Loucy (cell line): ENCODE data around the gene KYNU.
"Not testable (repeated sequence)": the region's sequence is repeated elsewhere in the genome, so short reads cannot be mapped to it uniquely, and the experiment has no call there.

ENCODE experiments used
- H2AFZ ChIP-seq: fragments of 200-600 bp; sonication (generic); 2 replicates; pipeline ENCODE4 v1.6.0; 2016; ENCODE audit warnings: antibody characterized with exemption, mild to moderate bottlenecking, low read length, moderate library complexity
- H3F3A ChIP-seq: fragments of 200-600 bp; 2 replicates; pipeline ENCODE4 v1.6.0; 2016; ENCODE audit warnings: antibody characterized with exemption, low read depth, mild to moderate bottlenecking
- H3K27me3 ChIP-seq: fragments of 200-600 bp; sonication (generic); 2 replicates; pipeline ENCODE4 v1.6.1; 2014; ENCODE audit warnings: low read length, mild to moderate bottlenecking; ENCODE audit not compliant: insufficient read depth, poor library complexity, severe bottlenecking
- H3K36me3 ChIP-seq: fragments of 200-600 bp; sonication (generic); 2 replicates; pipeline ENCODE4 v1.6.1; 2016; ENCODE audit warnings: low read length; ENCODE audit not compliant: insufficient read depth
- H3K4me1 ChIP-seq: fragments of 200-600 bp; sonication (generic); 2 replicates; pipeline ENCODE4 v1.5.1; 2014; ENCODE audit warnings: low read length, mild to moderate bottlenecking; ENCODE audit not compliant: insufficient read depth, poor library complexity, severe bottlenecking
- H3K4me2 ChIP-seq: fragments of 200-600 bp; sonication (generic); 2 replicates; pipeline ENCODE4 v1.6.0; 2014; ENCODE audit warnings: antibody characterized with exemption, low read length, low read depth, mild to moderate bottlenecking; ENCODE audit not compliant: poor library complexity, severe bottlenecking
- H3K4me3 ChIP-seq: fragments of 200-600 bp; sonication (generic); 2 replicates; pipeline ENCODE4 v1.5.1; 2014; ENCODE audit warnings: low read length, mild to moderate bottlenecking, mixed read lengths; ENCODE audit not compliant: poor library complexity, severe bottlenecking
- H3K79me2 ChIP-seq: fragments of 200-600 bp; sonication (generic); 2 replicates; pipeline ENCODE4 v1.6.1; 2014; ENCODE audit warnings: low read length; ENCODE audit not compliant: insufficient read depth
- H3K9ac ChIP-seq: fragments of 200-600 bp; sonication (generic); 2 replicates; pipeline ENCODE4 v1.6.0; 2014; ENCODE audit warnings: mild to moderate bottlenecking, low read depth, low read length, moderate library complexity; ENCODE audit not compliant: poor library complexity, severe bottlenecking
- H3K9me2 ChIP-seq: fragments of 200-600 bp; sonication (generic); replicated peaks from 2 replicates; pipeline ENCODE4 v1.6.1; 2016; ENCODE audit warnings: low read depth, low read length, mixed read lengths
- H3K9me3 ChIP-seq: fragments of 200-600 bp; sonication (generic); 2 replicates; pipeline ENCODE4 v1.6.1; 2014; ENCODE audit warnings: mild to moderate bottlenecking, antibody characterized with exemption, low read length, low read depth; ENCODE audit not compliant: insufficient read depth
- H4K20me1 ChIP-seq: fragments of 200-600 bp; sonication (generic); 2 replicates; pipeline ENCODE4 v1.6.0; 2014; ENCODE audit warnings: antibody characterized with exemption, low read length, mild to moderate bottlenecking; ENCODE audit not compliant: insufficient read depth, poor library complexity, severe bottlenecking
- EZH2phosphoT487 ChIP-seq: fragments of 200-600 bp; IDR thresholded peaks from 2 replicates; pipeline ENCODE4 v1.6.1; 2018; ENCODE audit warnings: antibody characterized with exemption, mild to moderate bottlenecking, moderate library complexity, borderline replicate concordance
- TF ChIP-seq, protein P1 (sequence below): fragments of 200-600 bp; sonication (generic); conservative IDR thresholded peaks from 2 replicates; pipeline ENCODE4 v1.5.1; 2014; ENCODE audit warnings: mild to moderate bottlenecking, antibody characterized with exemption, low read length

KYNU gene

GRCh38 chr2:142881619-142882018, 4.2 kb downstream of the KYNU start:
- Histone ChIP-seq H3K9me2 (no peaks in the 10 kb centered on the region), H3K79me2 (no peaks in the 10 kb centered on the region), H3F3A (no peaks in the 10 kb centered on the region), H4K20me1 (no peaks in the 10 kb centered on the region), H3K36me3 (no peaks in the 10 kb centered on the region), H3K4me1 (no peaks in the 10 kb centered on the region), H3K27me3 (no peaks in the 10 kb centered on the region), H3K9me3 (no peaks in the 10 kb centered on the region), H3K9ac (no peak overlapping the region), H3K4me2 (no peak overlapping the region), H3K4me3 (no peak overlapping the region), H2AFZ (no peak overlapping the region)
- TF ChIP-seq, protein P1, sequence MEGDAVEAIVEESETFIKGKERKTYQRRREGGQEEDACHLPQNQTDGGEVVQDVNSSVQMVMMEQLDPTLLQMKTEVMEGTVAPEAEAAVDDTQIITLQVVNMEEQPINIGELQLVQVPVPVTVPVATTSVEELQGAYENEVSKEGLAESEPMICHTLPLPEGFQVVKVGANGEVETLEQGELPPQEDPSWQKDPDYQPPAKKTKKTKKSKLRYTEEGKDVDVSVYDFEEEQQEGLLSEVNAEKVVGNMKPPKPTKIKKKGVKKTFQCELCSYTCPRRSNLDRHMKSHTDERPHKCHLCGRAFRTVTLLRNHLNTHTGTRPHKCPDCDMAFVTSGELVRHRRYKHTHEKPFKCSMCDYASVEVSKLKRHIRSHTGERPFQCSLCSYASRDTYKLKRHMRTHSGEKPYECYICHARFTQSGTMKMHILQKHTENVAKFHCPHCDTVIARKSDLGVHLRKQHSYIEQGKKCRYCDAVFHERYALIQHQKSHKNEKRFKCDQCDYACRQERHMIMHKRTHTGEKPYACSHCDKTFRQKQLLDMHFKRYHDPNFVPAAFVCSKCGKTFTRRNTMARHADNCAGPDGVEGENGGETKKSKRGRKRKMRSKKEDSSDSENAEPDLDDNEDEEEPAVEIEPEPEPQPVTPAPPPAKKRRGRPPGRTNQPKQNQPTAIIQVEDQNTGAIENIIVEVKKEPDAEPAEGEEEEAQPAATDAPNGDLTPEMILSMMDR: no peak
- TF ChIP-seq EZH2phosphoT487: no peak

GRCh38 chr2:142882500-142882899, 5.0 kb downstream of the KYNU start:
- H3K27me3 ChIP-seq, H3K4me1 ChIP-seq, H3K9me3 ChIP-seq, H3K4me3 ChIP-seq, H3K9me2 ChIP-seq, H2AFZ ChIP-seq, H3K4me2 ChIP-seq, H4K20me1 ChIP-seq, H3K79me2 ChIP-seq, H3F3A ChIP-seq, H3K9ac ChIP-seq, H3K36me3 ChIP-seq: not testable (repeated sequence)

- Histone ChIP-seq H2AFZ (no peak overlapping the region), H3K4me1 (no peaks in the 10 kb centered on the region), H3K9me2 (no peaks in the 10 kb centered on the region), H3K27me3 (no peaks in the 10 kb centered on the region), H3K79me2 (no peaks in the 10 kb centered on the region), H3K4me3 (no peak overlapping the region), H3K9me3 (no peaks in the 10 kb centered on the region), H4K20me1 (no peaks in the 10 kb centered on the region), H3K36me3 (no peaks in the 10 kb centered on the region), H3K4me2 (no peak overlapping the region), H3K9ac (no peak overlapping the region), H3F3A (no peaks in the 10 kb centered on the region)
- no peak for TF ChIP-seq EZH2phosphoT487
- TF ChIP-seq, protein P1: no peak
Observed at GRCh38 chr2:142883526-142883925, 6.1 kb downstream of the KYNU start.

GRCh38 chr2:142885543-142885942, 8.1 kb downstream of the KYNU start:
- Histone ChIP-seq H3K9ac (no peak overlapping the region), H3K9me3 (no peaks in the 10 kb centered on the region), H3K4me3 (no peak overlapping the region), H3K4me2 (no peak overlapping the region), H3K27me3 (no peaks in the 10 kb centered on the region), H3K79me2 (no peaks in the 10 kb centered on the region), H3K9me2 (no peaks in the 10 kb centered on the region), H3F3A (no peaks in the 10 kb centered on the region), H4K20me1 (no peaks in the 10 kb centered on the region), H3K4me1 (no peaks in the 10 kb centered on the region), H3K36me3 (no peaks in the 10 kb centered on the region), H2AFZ (no peak overlapping the region)
- no peak for TF ChIP-seq EZH2phosphoT487
- TF ChIP-seq, protein P1: no peak
